ENCODE measurements around the gene GPRIN1. TPM values are rescaled to one million over a fixed set of nuclear protein-coding genes. Genes with fewer than 3 reads are reported as not detected.

The GPRIN1 gene
- total and polyA plus RNA-seq, 2 of the 4 experiments (the other 2 are of a cell fraction) = 3.0 to 4.7 TPM

GRCh38 chr5:176597417-176598389 is 12.3 kb downstream of the GPRIN1 start:
- 82% methylated on average over 27 of the region's 47 CpGs; no CpG with 5 or more reads in 1 of the 2 experiments for WGBS, 2 experiments (ENCODE audit: extremely low coverage in 2 of 2, insufficient read length in 1 of 2)
- no TSS peak for BruUV-seq (replicated peaks)
- TF ChIP-seq RCOR1 (IDR thresholded peaks at IDR 0.05; ENCODE audit: insufficient replicate concordance, low read length) (no peak), USF2 (IDR thresholded peaks at IDR 0.05; ENCODE audit: low read depth, low read length) (no peak), CHD1 (IDR thresholded peaks at IDR 0.05; ENCODE audit: low read depth, low read length) (no peak), POLR2A (IDR thresholded peaks at IDR 0.05; ENCODE audit: low read depth, low read length) (no peak), MAZ (IDR thresholded peaks at IDR 0.05; ENCODE audit: borderline replicate concordance, low read depth, low read length) (no peak), MAFK (IDR thresholded peaks at IDR 0.05; ENCODE audit: low read depth, low read length) (no peak), NFE2L2 (IDR thresholded peaks at IDR 0.05; ENCODE audit: low read depth, low read length) (no peak), FOS (IDR thresholded peaks at IDR 0.05; ENCODE audit: low read depth, low read length) (no peak), BHLHE40 (IDR thresholded peaks at IDR 0.05; ENCODE audit: low read depth, low read length) (no peak), SMC3 (IDR thresholded peaks at IDR 0.05; ENCODE audit: low read depth, low read length) (no peak), CEBPB (IDR thresholded peaks at IDR 0.05; ENCODE audit: low read depth, low read length) (no peak), RFX5 (IDR thresholded peaks at IDR 0.05; ENCODE audit: low read depth, low read length) (no peak), RAD21 (IDR thresholded peaks at IDR 0.05; ENCODE audit: low read length) (no peak), MXI1 (IDR thresholded peaks at IDR 0.05; ENCODE audit: borderline replicate concordance, low read depth, low read length) (no peak), CTCF (conservative IDR thresholded peaks at IDR 0.05; ENCODE audit: low read depth, low read length) (no peak)

More at GRCh38 chr5:176597417-176598389, 12.3 kb downstream of the GPRIN1 start:
- ChIA-PET CTCF (no interaction called here), POLR2A (ENCODE audit: unreplicated experiment) (no interaction called here)
- intact Hi-C loops (cut with micrococcal nuclease) = no loop called here
- ATAC-seq (ENCODE audit: low read depth) = no peak
- H2BK120ac ChIP-seq (ENCODE audit: low read depth, low read length) = no peak overlapping the region
- no peak overlapping the region for H2AK5ac ChIP-seq (ENCODE audit: low read depth, low read length)
- H3K79me1 ChIP-seq (ENCODE audit: low read depth in 1 of 2, low read length in 2 of 2) = no peaks in the 10 kb centered on the region
- H3K4me2 ChIP-seq (ENCODE audit: low read depth, low read length) = no peak overlapping the region
- H3K27ac ChIP-seq (ENCODE audit: insufficient read depth, low read length) = no peak overlapping the region
- no peak overlapping the region for H2BK5ac ChIP-seq (ENCODE audit: low read depth, low read length, poor library complexity, severe bottlenecking)
- no peak overlapping the region for H4K5ac ChIP-seq (ENCODE audit: low read depth, low read length)
- no peak overlapping the region for H3K18ac ChIP-seq (ENCODE audit: low read depth, low read length)
- H4K8ac ChIP-seq (ENCODE audit: low read depth in 2 of 2, low read length in 2 of 2) = no peak overlapping the region
- no peak overlapping the region for H2BK15ac ChIP-seq (ENCODE audit: low read depth, low read length)
- H3K9me1 ChIP-seq (ENCODE audit: insufficient read depth, low read length) = no peaks in the 10 kb centered on the region
- DNase-seq = no peak
- dilution Hi-C loops (cut with HindIII; ENCODE audit: low sequenced_read_pairs, unreplicated experiment) = no loop called here
- no peak overlapping the region for H2AFZ ChIP-seq (replicated peaks; ENCODE audit: low read length, poor library complexity)
- no peak overlapping the region for H3K23ac ChIP-seq (ENCODE audit: low read depth, low read length)
- H3K4me3 ChIP-seq (ENCODE audit: insufficient read depth, low read depth, low read length) = no peak overlapping the region
- H4K20me1 ChIP-seq (ENCODE audit: insufficient read depth, low read length) = no peaks in the 10 kb centered on the region
- H3K9me3 ChIP-seq (ENCODE audit: control insufficient read depth, insufficient read depth, low read length) = no peaks in the 10 kb centered on the region
- H4K91ac ChIP-seq (ENCODE audit: insufficient read depth, low read depth, low read length) = no peak overlapping the region
- in situ Hi-C loops (cut with MboI; ENCODE audit: low sequenced_read_pairs) = no loop called here
- H3K27me3 ChIP-seq (ENCODE audit: control insufficient read depth, insufficient read depth, low read length) = no peaks in the 10 kb centered on the region
- H2AK9ac ChIP-seq (replicated peaks; ENCODE audit: low read depth, low read length, poor library complexity) = no peak overlapping the region
- H3K56ac ChIP-seq (ENCODE audit: extremely low read depth, insufficient read depth, low read length) = no peak overlapping the region
- H3K9ac ChIP-seq (ENCODE audit: low read depth, low read length) = no peak overlapping the region
- H3K4ac ChIP-seq (ENCODE audit: low read depth, low read length) = no peak overlapping the region
- no peaks in the 10 kb centered on the region for H3K4me1 ChIP-seq (ENCODE audit: control insufficient read depth, insufficient read depth, low read length)
- H2BK20ac ChIP-seq (ENCODE audit: low read depth, low read length) = no peak overlapping the region
- no peaks in the 10 kb centered on the region; the same call in 1 of the 2 replicates for H3K36me3 ChIP-seq (ENCODE audit: control insufficient read depth, insufficient read depth, low read length)
- H3K14ac ChIP-seq (replicated peaks; ENCODE audit: low read depth, low read length) = no peak overlapping the region

All from IMR-90 (cell line).